ENCODE measurements around the gene VMAC.
A peak's percentile ranks its signal among the peaks of the same experiment; 100 is the strongest.

VMAC gene

GRCh38 chr19:5914358-5914774 is 9.7 kb downstream of the VMAC start:
- Histone ChIP-seq H3K4me1 (ENCODE audit: control insufficient read depth in 2 of 2, insufficient read depth in 1 of 2, low read depth in 1 of 2, low read length in 2 of 2) (peaks cover 6 to 10% of the 10 kb centered on the region in 2 donors), H3K14ac (ENCODE audit: low read length) (peak overlapping the region; percentile 38), H3K9ac (ENCODE audit: low read depth, low read length, poor library complexity) (no peak overlapping the region), H3K79me1 (ENCODE audit: low read depth, low read length) (peaks cover 5% of the 10 kb centered on the region), H3K4me2 (ENCODE audit: insufficient read depth, low read length, poor library complexity, severe bottlenecking) (no peak overlapping the region), H2BK12ac (ENCODE audit: low read length) (no peak overlapping the region), H2BK120ac (ENCODE audit: low read depth, low read length) (no peak overlapping the region), H2AK5ac (ENCODE audit: low read depth, low read length) (peak overlapping the region; percentile 28), H2BK15ac (ENCODE audit: low read length) (no peak overlapping the region), H3K18ac (ENCODE audit: low read length) (peak overlapping the region; percentile 76), H4K91ac (ENCODE audit: low read depth, low read length, poor library complexity) (no peak overlapping the region), H3K36me3 (replicated peaks in 1 of 2; ENCODE audit: control insufficient read depth in 2 of 2, insufficient read depth in 2 of 2, low read length in 2 of 2) (peaks cover 33 to 54% of the 10 kb centered on the region in 2 donors), H3K27ac (replicated peaks; ENCODE audit: low read length) (no peak overlapping the region), H2AFZ (ENCODE audit: low read length) (no peak overlapping the region), H4K8ac (ENCODE audit: low read depth, low read length) (peak overlapping the region; percentile 3), H2BK5ac (ENCODE audit: low read length) (peak overlapping the region; percentile 53), H3K23ac (ENCODE audit: low read depth, low read length, poor library complexity) (peak overlapping the region; percentile 43), H3K4ac (ENCODE audit: low read length) (no peak overlapping the region), H3K4me3 (ENCODE audit: low read length in 2 of 2) (no peak overlapping the region), H3K27me3 (ENCODE audit: control insufficient read depth in 3 of 3, insufficient read depth in 3 of 3, low read depth in 1 of 3, low read length in 3 of 3) (no peaks in the 10 kb centered on the region), H3K9me3 (replicated peaks in 1 of 2; ENCODE audit: control insufficient read depth in 2 of 2, insufficient read depth in 1 of 2, low read depth in 1 of 2, low read length in 2 of 2) (no peaks in the 10 kb centered on the region)
- no CpG with 5 or more reads among the region's 22 CpGs for WGBS, 2 donors (ENCODE audit: extremely low coverage in 2 of 2, insufficient read length in 2 of 2, insufficient replicate concordance in 1 of 2)
- no peak for DNase-seq (ENCODE audit: low spot score)

- Histone ChIP-seq H3K79me1 (ENCODE audit: low read depth, low read length) (peaks cover 5% of the 10 kb centered on the region), H3K27ac (replicated peaks; ENCODE audit: low read length) (no peak overlapping the region), H3K23ac (ENCODE audit: low read depth, low read length, poor library complexity) (peak overlapping the region; percentile 55), H2BK15ac (ENCODE audit: low read length) (no peak overlapping the region), H4K91ac (ENCODE audit: low read depth, low read length, poor library complexity) (no peak overlapping the region), H3K4me3 (ENCODE audit: low read length in 2 of 2) (no peak overlapping the region), H2BK5ac (ENCODE audit: low read length) (peak overlapping the region; percentile 24), H2BK120ac (ENCODE audit: low read depth, low read length) (no peak overlapping the region), H2BK12ac (ENCODE audit: low read length) (no peak overlapping the region), H3K9ac (ENCODE audit: low read depth, low read length, poor library complexity) (no peak overlapping the region), H3K4me2 (ENCODE audit: insufficient read depth, low read length, poor library complexity, severe bottlenecking) (no peak overlapping the region), H2AFZ (ENCODE audit: low read length) (no peak overlapping the region), H3K4me1 (ENCODE audit: control insufficient read depth in 2 of 2, insufficient read depth in 1 of 2, low read depth in 1 of 2, low read length in 2 of 2) (peaks cover 1 to 2% of the 10 kb centered on the region in 2 donors), H3K18ac (ENCODE audit: low read length) (no peak overlapping the region), H3K9me3 (replicated peaks in 1 of 2; ENCODE audit: control insufficient read depth in 2 of 2, insufficient read depth in 1 of 2, low read depth in 1 of 2, low read length in 2 of 2) (no peaks in the 10 kb centered on the region), H3K36me3 (replicated peaks in 1 of 2; ENCODE audit: control insufficient read depth in 2 of 2, insufficient read depth in 2 of 2, low read length in 2 of 2) (peaks cover 37 to 62% of the 10 kb centered on the region in 2 donors), H4K8ac (ENCODE audit: low read depth, low read length) (no peak overlapping the region), H2AK5ac (ENCODE audit: low read depth, low read length) (no peak overlapping the region), H3K27me3 (ENCODE audit: control insufficient read depth in 3 of 3, insufficient read depth in 3 of 3, low read depth in 1 of 3, low read length in 3 of 3) (no peaks in the 10 kb centered on the region), H3K4ac (ENCODE audit: low read length) (no peak overlapping the region), H3K14ac (ENCODE audit: low read length) (no peak overlapping the region)
- no peak for DNase-seq (ENCODE audit: low spot score)
- no CpG with 5 or more reads among the region's 42 CpGs for WGBS, 2 donors (ENCODE audit: extremely low coverage in 2 of 2, insufficient read length in 2 of 2, insufficient replicate concordance in 1 of 2)
Observed at GRCh38 chr19:5914946-5915781, 10.5 kb downstream of the VMAC start.

GRCh38 chr19:5915782-5916165 is 11.1 kb downstream of the VMAC start:
- DNase-seq (ENCODE audit: low spot score) = no peak
- Histone ChIP-seq H3K27me3 (ENCODE audit: control insufficient read depth in 3 of 3, insufficient read depth in 3 of 3, low read depth in 1 of 3, low read length in 3 of 3) (no peaks in the 10 kb centered on the region), H2BK120ac (ENCODE audit: low read depth, low read length) (no peak overlapping the region), H3K79me1 (ENCODE audit: low read depth, low read length) (peaks cover 5% of the 10 kb centered on the region), H3K27ac (replicated peaks; ENCODE audit: low read length) (no peak overlapping the region), H2AK5ac (ENCODE audit: low read depth, low read length) (no peak overlapping the region), H3K4me2 (ENCODE audit: insufficient read depth, low read length, poor library complexity, severe bottlenecking) (no peak overlapping the region), H3K9ac (ENCODE audit: low read depth, low read length, poor library complexity) (no peak overlapping the region), H3K23ac (ENCODE audit: low read depth, low read length, poor library complexity) (no peak overlapping the region), H3K14ac (ENCODE audit: low read length) (no peak overlapping the region), H4K91ac (ENCODE audit: low read depth, low read length, poor library complexity) (no peak overlapping the region), H2BK12ac (ENCODE audit: low read length) (no peak overlapping the region), H4K8ac (ENCODE audit: low read depth, low read length) (no peak overlapping the region), H2BK15ac (ENCODE audit: low read length) (no peak overlapping the region), H2BK5ac (ENCODE audit: low read length) (no peak overlapping the region), H3K36me3 (replicated peaks in 1 of 2; ENCODE audit: control insufficient read depth in 2 of 2, insufficient read depth in 2 of 2, low read length in 2 of 2) (peaks cover 39 to 65% of the 10 kb centered on the region in 2 donors), H3K4ac (ENCODE audit: low read length) (no peak overlapping the region), H3K4me1 (ENCODE audit: control insufficient read depth in 2 of 2, insufficient read depth in 1 of 2, low read depth in 1 of 2, low read length in 2 of 2) (no peaks in the 10 kb centered on the region), H3K18ac (ENCODE audit: low read length) (no peak overlapping the region), H2AFZ (ENCODE audit: low read length) (no peak overlapping the region), H3K9me3 (replicated peaks in 1 of 2; ENCODE audit: control insufficient read depth in 2 of 2, insufficient read depth in 1 of 2, low read depth in 1 of 2, low read length in 2 of 2) (no peaks in the 10 kb centered on the region), H3K4me3 (ENCODE audit: low read length in 2 of 2) (no peak overlapping the region)
- WGBS, 2 donors (ENCODE audit: extremely low coverage in 2 of 2, insufficient read length in 2 of 2, insufficient replicate concordance in 1 of 2) = no CpG with 5 or more reads among the region's 11 CpGs

- no peak overlapping the region for H2BK5ac ChIP-seq (ENCODE audit: low read length)
- H3K18ac ChIP-seq (ENCODE audit: low read length) = no peak overlapping the region
- H3K14ac ChIP-seq (ENCODE audit: low read length) = no peak overlapping the region
- no peak overlapping the region for H4K91ac ChIP-seq (ENCODE audit: low read depth, low read length, poor library complexity)
- H3K27ac ChIP-seq (replicated peaks; ENCODE audit: low read length) = no peak overlapping the region
- no peak overlapping the region for H3K4me2 ChIP-seq (ENCODE audit: insufficient read depth, low read length, poor library complexity, severe bottlenecking)
- no peak overlapping the region for H2AFZ ChIP-seq (ENCODE audit: low read length)
- peaks cover 5% of the 10 kb centered on the region for H3K79me1 ChIP-seq (ENCODE audit: low read depth, low read length)
- H2BK120ac ChIP-seq (ENCODE audit: low read depth, low read length) = no peak overlapping the region
- H2BK15ac ChIP-seq (ENCODE audit: low read length) = no peak overlapping the region
- H3K23ac ChIP-seq (ENCODE audit: low read depth, low read length, poor library complexity) = no peak overlapping the region
- H2BK12ac ChIP-seq (ENCODE audit: low read length) = no peak overlapping the region
- no peaks in the 10 kb centered on the region for H3K9me3 ChIP-seq (replicated peaks in 1 of 2; ENCODE audit: control insufficient read depth in 2 of 2, insufficient read depth in 1 of 2, low read depth in 1 of 2, low read length in 2 of 2)
- H3K4me1 ChIP-seq (ENCODE audit: control insufficient read depth in 2 of 2, insufficient read depth in 1 of 2, low read depth in 1 of 2, low read length in 2 of 2) = no peaks in the 10 kb centered on the region
- no peak overlapping the region for H3K4ac ChIP-seq (ENCODE audit: low read length)
- H3K36me3 ChIP-seq (replicated peaks in 1 of 2; ENCODE audit: control insufficient read depth in 2 of 2, insufficient read depth in 2 of 2, low read length in 2 of 2) = peaks cover 41 to 70% of the 10 kb centered on the region in 2 donors
- no peaks in the 10 kb centered on the region for H3K27me3 ChIP-seq (ENCODE audit: control insufficient read depth in 3 of 3, insufficient read depth in 3 of 3, low read depth in 1 of 3, low read length in 3 of 3)
- no peak overlapping the region for H2AK5ac ChIP-seq (ENCODE audit: low read depth, low read length)
- H3K9ac ChIP-seq (ENCODE audit: low read depth, low read length, poor library complexity) = no peak overlapping the region
- H3K4me3 ChIP-seq (ENCODE audit: low read length in 2 of 2) = no peak overlapping the region
- no CpG with 5 or more reads among the region's 14 CpGs for WGBS, 2 donors (ENCODE audit: extremely low coverage in 2 of 2, insufficient read length in 2 of 2, insufficient replicate concordance in 1 of 2)
- H4K8ac ChIP-seq (ENCODE audit: low read depth, low read length) = no peak overlapping the region
- DNase-seq (ENCODE audit: low spot score) = no peak
Observed at GRCh38 chr19:5916181-5916708, 11.6 kb downstream of the VMAC start.
